NT2/D1 (cell line): ENCODE results near the gene CNOT4.
A peak's percentile ranks its signal among the peaks of the same experiment; 100 is the strongest.

Experiments used
- DNase-seq: peaks from one replicate; pipeline ENCODE4 v3.0.0-alpha.2; 2011; ENCODE audit warnings: low read depth, low spot score
- H3K27me3 ChIP-seq: 2 replicates; pipeline ENCODE4 v1.6.0; 2011; ENCODE audit warnings: mild to moderate bottlenecking; ENCODE audit not compliant: insufficient read length, insufficient read depth
- H3K36me3 ChIP-seq: 2 replicates; pipeline ENCODE4 v1.6.1; 2011; ENCODE audit warnings: mild to moderate bottlenecking, low read length, mixed read lengths; ENCODE audit not compliant: insufficient read depth, insufficient read length
- H3K4me1 ChIP-seq: 2 replicates; pipeline ENCODE4 v1.5.1; 2011; ENCODE audit not compliant: insufficient read depth, insufficient read length
- H3K4me3 ChIP-seq: 2 replicates; pipeline ENCODE4 v1.5.1; 2011; ENCODE audit warnings: low read depth; ENCODE audit not compliant: insufficient read length
- H3K9ac ChIP-seq: 2 replicates; pipeline ENCODE4 v1.6.0; 2011; ENCODE audit warnings: low read depth; ENCODE audit not compliant: insufficient read length
- H3K9me3 ChIP-seq: 2 replicates; pipeline ENCODE4 v1.5.1; 2011; ENCODE audit warnings: mild to moderate bottlenecking, low read length; ENCODE audit not compliant: insufficient read depth
- SUZ12 ChIP-seq: IDR thresholded peaks from 2 replicates; pipeline ENCODE4 v1.6.1; 2011; ENCODE audit not compliant: insufficient read length, insufficient read depth; ENCODE audit errors: extremely low read depth
- YY1 ChIP-seq: IDR thresholded peaks from 2 replicates; pipeline ENCODE4 v1.6.1; 2011; ENCODE audit not compliant: insufficient read length, insufficient read depth
- ZNF274 ChIP-seq: IDR thresholded peaks from 2 replicates; pipeline ENCODE4 v1.6.1; 2011; ENCODE audit warnings: mild to moderate bottlenecking, low read depth, low read length

The CNOT4 gene

DNA sequence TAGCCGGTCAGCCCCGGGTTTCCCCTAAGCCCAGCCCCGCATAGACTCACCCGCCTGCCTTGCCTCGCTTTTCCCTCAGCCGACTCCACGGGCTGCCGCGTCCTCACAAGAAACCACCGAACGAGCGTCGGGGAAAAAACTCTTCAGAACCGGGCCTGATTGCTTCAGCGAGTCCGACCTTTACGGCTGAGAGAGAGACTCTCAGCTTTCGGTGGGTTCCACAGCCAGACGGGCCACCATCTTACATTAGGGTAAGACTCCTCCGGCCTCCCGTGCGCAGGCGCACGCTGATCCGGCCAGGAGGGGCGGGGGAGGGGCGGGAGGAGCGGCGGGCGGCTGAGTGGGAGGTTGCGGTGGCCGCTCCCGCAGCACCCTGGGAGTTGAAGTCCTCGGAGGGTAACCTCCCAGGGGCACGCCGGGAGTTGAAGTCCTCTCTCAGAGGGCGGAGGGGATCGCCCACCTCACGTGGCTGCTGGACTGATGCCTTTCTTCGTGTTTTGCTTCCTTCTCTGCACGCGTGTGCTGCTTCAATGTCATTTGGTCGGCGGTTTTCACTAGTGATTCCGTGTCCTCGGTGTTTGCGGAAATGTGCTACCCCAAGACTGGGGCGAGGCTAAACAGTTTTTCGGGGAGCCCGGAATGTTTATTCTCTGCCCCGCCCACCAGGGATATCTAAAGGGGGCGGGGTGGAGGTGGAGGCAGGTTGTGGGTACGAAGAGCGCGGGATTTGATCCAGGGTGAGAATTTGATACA lies at the start of gene CNOT4:
CNOT4 (minus strand) TSS at position 264 of the 753 bp plus-strand sequence. CDS start 71,771 bp downstream, outside the sequence.
- DNase-seq = peak; percentile 94
- Histone ChIP-seq H3K27me3 (peaks cover 4% of the 10 kb centered on the region), H3K9ac (peak within 1 kb of the TSS; percentile 98), H3K36me3 (peaks cover 4% of the 10 kb centered on the region), H3K9me3 (no peaks in the 10 kb centered on the region), H3K4me1 (no peaks in the 10 kb centered on the region), H3K4me3 (peak within 1 kb of the TSS; percentile 73)
- TF ChIP-seq SUZ12 (no peak), YY1 (peak; percentile 37)

GRCh38 chr7:135558881-135559280 lies 49.0 kb upstream of the CNOT4 start:
- Histone ChIP-seq H3K27me3 (no peaks in the 10 kb centered on the region), H3K9me3 (no peaks in the 10 kb centered on the region), H3K9ac (peak overlapping the region; percentile 99), H3K36me3 (peaks cover 18% of the 10 kb centered on the region), H3K4me3 (peak overlapping the region; percentile 93), H3K4me1 (peaks cover 2% of the 10 kb centered on the region)
- no peak for DNase-seq
- TF ChIP-seq YY1 (no peak), ZNF274 (no peak), SUZ12 (no peak)

DNA sequence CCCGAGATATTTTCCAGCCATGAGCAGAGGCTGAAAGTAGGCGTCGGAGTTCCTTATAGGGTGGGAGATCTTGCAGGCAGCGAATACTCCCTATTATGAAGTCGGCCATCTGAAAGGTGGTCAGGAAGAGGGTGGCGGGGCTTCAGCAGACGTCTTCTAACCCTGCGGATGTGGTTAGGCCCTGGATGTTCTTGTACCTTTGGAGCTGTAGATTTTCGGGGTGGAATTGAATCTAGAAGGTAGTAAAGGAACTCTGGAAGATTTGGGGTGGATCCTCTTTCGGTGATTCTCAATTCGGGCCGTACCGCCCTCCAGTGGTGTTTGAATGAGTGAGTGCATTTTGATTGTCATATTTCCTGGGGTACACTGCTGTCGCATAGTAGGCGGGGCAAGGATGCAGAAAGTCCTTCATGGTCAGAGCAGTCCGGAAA lies 48.5 kb upstream of the CNOT4 start:
- TF ChIP-seq SUZ12 = no peak
- peaks cover 14% of the 10 kb centered on the region for H3K36me3 ChIP-seq
- H3K9me3 ChIP-seq = no peaks in the 10 kb centered on the region
- no peaks in the 10 kb centered on the region for H3K27me3 ChIP-seq
- DNase-seq = peak; percentile 36
- H3K9ac ChIP-seq = peak overlapping the region; percentile 99
- peak overlapping the region; percentile 93 for H3K4me3 ChIP-seq
- peaks cover 2% of the 10 kb centered on the region for H3K4me1 ChIP-seq

GRCh38 chr7:135557455-135558336 lies 47.8 kb upstream of the CNOT4 start, which contains the start of gene NUP205:
TSS of gene NUP205 (plus strand) at chr7:135557917. CDS start at chr7:135557945, 28 bp downstream.
- Histone ChIP-seq H3K4me3 (peak within 1 kb of the TSS; percentile 93), H3K9ac (peak within 1 kb of the TSS; percentile 99), H3K4me1 (peaks cover under 1% of the 10 kb centered on the region), H3K9me3 (no peaks in the 10 kb centered on the region), H3K36me3 (peaks cover 12% of the 10 kb centered on the region), H3K27me3 (no peaks in the 10 kb centered on the region)
- TF ChIP-seq SUZ12 = no peak
- TF ChIP-seq YY1 = peak; percentile 75
- no peak for TF ChIP-seq ZNF274
- DNase-seq = peak; percentile 60

- Histone ChIP-seq H3K36me3 (no peaks in the 10 kb centered on the region), H3K4me1 (no peaks in the 10 kb centered on the region), H3K9ac (no peak overlapping the region), H3K9me3 (no peaks in the 10 kb centered on the region), H3K4me3 (no peak overlapping the region), H3K27me3 (no peaks in the 10 kb centered on the region)
- TF ChIP-seq SUZ12 (no peak), ZNF274 (no peak), YY1 (no peak)
- DNase-seq = no peak
These were observed 43.4 kb upstream of the CNOT4 start for GRCh38 chr7:135553346-135553745.

- H3K4me3 ChIP-seq = no peak overlapping the region
- H3K9ac ChIP-seq = no peak overlapping the region
- TF ChIP-seq SUZ12 = no peak
- TF ChIP-seq YY1 = no peak
- no peak for TF ChIP-seq ZNF274
- H3K4me1 ChIP-seq = no peaks in the 10 kb centered on the region
- no peaks in the 10 kb centered on the region for H3K9me3 ChIP-seq
- no peaks in the 10 kb centered on the region for H3K36me3 ChIP-seq
- DNase-seq = no peak
- no peaks in the 10 kb centered on the region for H3K27me3 ChIP-seq
These were observed 42.2 kb upstream of the CNOT4 start for GRCh38 chr7:135552148-135552547.

DNA sequence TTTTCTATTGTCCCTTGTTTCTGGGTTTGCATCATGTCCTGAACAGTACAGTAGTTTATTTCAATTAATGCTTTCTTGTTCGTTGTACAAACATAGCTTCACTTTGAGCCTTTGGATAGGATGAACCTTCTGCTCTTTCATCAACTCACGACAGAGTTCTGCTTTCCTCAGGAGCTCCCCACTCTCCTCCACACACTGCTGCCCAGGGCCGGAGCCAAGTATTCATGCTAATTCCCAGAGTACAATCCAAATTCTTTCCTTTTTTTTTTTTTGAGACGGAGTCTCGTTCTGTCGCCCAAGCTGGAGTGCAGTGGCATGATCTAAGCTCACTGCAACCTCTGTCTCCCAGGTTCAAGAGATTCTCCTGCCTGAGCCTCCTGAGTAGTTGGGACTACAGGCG lies 40.3 kb upstream of the CNOT4 start:
- no peak for TF ChIP-seq YY1
- TF ChIP-seq ZNF274 = no peak
- no peak for TF ChIP-seq SUZ12
- no peak for DNase-seq
- H3K4me3 ChIP-seq = no peak overlapping the region
- no peaks in the 10 kb centered on the region for H3K9me3 ChIP-seq
- H3K4me1 ChIP-seq = no peaks in the 10 kb centered on the region
- H3K27me3 ChIP-seq = no peaks in the 10 kb centered on the region
- H3K36me3 ChIP-seq = no peaks in the 10 kb centered on the region
- H3K9ac ChIP-seq = no peak overlapping the region
